IPS-20b (cell line): ENCODE data around the gene KCNMB2.

Experiments used
- H3K27ac ChIP-seq: one replicate; pipeline ENCODE4 v1.5.1; 2013; ENCODE audit warnings: low read length
- H3K27me3 ChIP-seq: 2 replicates; pipeline ENCODE4 v1.6.1; 2013; ENCODE audit warnings: mild to moderate bottlenecking, low read length, inconsistent platforms; ENCODE audit not compliant: insufficient read depth
- H3K36me3 ChIP-seq: 2 replicates; pipeline ENCODE4 v1.6.1; 2013; ENCODE audit warnings: low read depth, mild to moderate bottlenecking, inconsistent platforms, low read length, moderate library complexity; ENCODE audit not compliant: insufficient read depth
- H3K4me1 ChIP-seq: 2 replicates; pipeline ENCODE4 v1.6.1; 2013; ENCODE audit warnings: mild to moderate bottlenecking, control low read depth, inconsistent platforms, low read length, moderate library complexity; ENCODE audit not compliant: insufficient read depth
- H3K4me3 ChIP-seq: 2 replicates; pipeline ENCODE4 v1.5.1; 2013; ENCODE audit warnings: mild to moderate bottlenecking, low read length, inconsistent platforms
- H3K9ac ChIP-seq: 2 replicates; pipeline ENCODE4 v1.6.1; 2013; ENCODE audit warnings: low read depth, mild to moderate bottlenecking, inconsistent platforms, low read length, moderate library complexity
- H3K9me3 ChIP-seq: 2 replicates; pipeline ENCODE4 v1.6.1; 2013; ENCODE audit warnings: mild to moderate bottlenecking, low read depth, low read length, inconsistent platforms; ENCODE audit not compliant: insufficient read depth

The KCNMB2 gene

DNA sequence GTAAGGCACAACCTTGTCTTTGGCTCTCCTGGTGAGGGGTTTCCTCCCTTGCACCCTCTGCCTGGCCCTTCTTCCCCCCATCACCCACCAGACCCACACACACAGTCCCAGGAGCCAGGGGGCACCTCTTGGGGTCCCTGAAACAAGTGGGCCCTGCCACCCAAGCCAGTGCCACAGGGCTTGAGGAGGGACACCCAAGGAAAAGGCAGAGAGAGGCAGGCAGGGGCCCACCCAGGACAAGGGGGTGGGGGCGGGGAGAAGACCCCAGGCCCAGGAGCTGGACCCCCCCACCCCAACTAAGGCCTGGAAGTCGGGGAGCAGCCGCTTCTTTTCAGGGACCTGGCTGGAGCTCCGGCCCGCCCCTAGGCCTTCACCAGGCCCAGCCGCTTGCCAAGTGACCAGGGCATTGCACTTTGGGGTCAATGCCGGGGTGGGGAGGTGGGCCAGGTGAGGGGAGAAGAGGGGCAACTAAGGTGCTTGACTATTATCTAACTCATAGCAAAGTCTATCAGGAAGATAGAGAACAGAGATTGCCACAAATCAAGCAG is 88.9 kb downstream of the KCNMB2 start:
- Histone ChIP-seq H3K4me3 (no peak overlapping the region), H3K27me3 (no peaks in the 10 kb centered on the region), H3K9ac (no peak overlapping the region), H3K36me3 (no peaks in the 10 kb centered on the region), H3K9me3 (no peaks in the 10 kb centered on the region), H3K27ac (no peak overlapping the region), H3K4me1 (no peaks in the 10 kb centered on the region)

DNA sequence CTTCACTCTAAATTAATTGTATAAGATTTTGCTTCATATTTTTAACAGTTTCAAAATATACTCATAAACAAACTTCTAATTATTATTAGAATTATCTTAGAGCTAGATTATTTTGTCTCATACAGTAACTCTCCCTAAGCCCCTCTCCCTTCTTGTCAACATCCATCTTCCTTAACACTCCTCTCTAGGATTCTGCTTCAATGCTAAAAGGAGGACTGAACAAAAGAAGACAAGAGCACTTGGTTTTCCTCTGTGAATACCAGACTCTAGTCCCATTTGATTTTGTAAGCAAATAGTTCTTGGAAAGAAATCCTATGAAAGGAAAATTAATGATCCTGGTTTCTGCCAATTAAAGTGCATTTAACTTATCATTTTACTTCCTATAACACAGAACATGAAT is 91.8 kb downstream of the KCNMB2 start:
- Histone ChIP-seq H3K9ac (no peak overlapping the region), H3K27me3 (no peaks in the 10 kb centered on the region), H3K36me3 (no peaks in the 10 kb centered on the region), H3K4me3 (no peak overlapping the region), H3K27ac (no peak overlapping the region), H3K9me3 (0 out of 2 replicates have a peak, but pooled peaks cover 3% of the 10 kb centered on the region), H3K4me1 (no peaks in the 10 kb centered on the region)

DNA sequence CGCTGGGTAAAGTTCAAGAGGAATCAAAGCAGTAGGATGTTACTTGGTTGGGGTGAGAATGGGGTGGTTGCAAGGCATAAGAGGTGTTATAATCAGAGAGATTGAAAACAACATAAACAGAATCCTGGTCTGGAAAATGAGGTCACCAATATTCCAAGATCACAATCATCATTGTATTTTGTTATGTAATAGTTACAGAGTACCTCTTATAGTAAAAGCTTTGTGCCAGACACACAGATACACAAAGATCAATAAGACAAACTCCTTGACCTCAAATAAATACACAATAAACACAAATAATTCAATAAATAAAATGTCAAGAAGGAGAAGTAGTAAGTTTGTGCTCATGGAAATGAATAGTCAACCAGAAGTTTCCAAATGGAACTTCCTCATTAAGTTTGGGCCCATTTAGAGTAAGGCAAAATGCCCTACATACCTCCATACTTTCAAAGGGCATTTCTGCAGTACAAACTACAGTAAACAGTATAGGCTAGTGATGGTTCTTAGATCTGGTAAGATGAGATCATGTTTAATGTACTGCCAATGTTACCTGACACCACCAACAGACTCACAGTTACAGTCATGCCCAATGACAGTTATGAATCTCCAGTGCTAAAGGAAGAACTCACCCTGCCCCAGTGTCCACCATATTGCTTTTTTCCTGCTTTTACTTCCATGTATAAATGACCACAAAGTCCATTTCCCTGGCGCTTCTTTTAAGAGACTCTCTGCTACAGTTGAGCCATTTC is 93.4 kb downstream of the KCNMB2 start:
- no peak overlapping the region for H3K9ac ChIP-seq
- H3K36me3 ChIP-seq = no peaks in the 10 kb centered on the region
- H3K4me3 ChIP-seq = no peak overlapping the region
- no peak overlapping the region for H3K27ac ChIP-seq
- no peaks in the 10 kb centered on the region for H3K27me3 ChIP-seq
- 0 out of 2 replicates have a peak, but pooled peaks cover 3% of the 10 kb centered on the region for H3K9me3 ChIP-seq
- no peaks in the 10 kb centered on the region for H3K4me1 ChIP-seq

DNA sequence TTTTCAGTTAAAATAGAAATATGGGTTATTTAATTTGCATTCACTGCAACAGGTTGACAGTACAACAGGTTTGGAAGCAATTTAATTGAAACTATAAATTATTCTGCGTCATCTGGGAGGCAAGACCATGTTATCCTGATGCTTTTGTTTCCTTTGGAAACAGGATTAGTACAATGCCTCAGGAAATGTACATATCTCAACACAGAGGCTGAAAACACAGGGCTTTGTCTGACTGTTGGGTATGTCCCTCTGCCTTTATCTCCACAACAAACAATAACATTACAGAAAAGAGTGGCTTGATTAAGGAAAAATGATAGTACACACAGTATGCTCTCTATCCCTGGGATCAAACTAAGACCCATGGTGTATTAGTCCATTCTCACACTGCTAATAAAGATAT is 95.7 kb downstream of the KCNMB2 start:
- Histone ChIP-seq H3K9ac (no peak overlapping the region), H3K27ac (no peak overlapping the region), H3K36me3 (no peaks in the 10 kb centered on the region), H3K9me3 (0 out of 2 replicates have a peak, but pooled peaks cover 3% of the 10 kb centered on the region), H3K4me3 (no peak overlapping the region), H3K27me3 (no peaks in the 10 kb centered on the region), H3K4me1 (no peaks in the 10 kb centered on the region)

DNA sequence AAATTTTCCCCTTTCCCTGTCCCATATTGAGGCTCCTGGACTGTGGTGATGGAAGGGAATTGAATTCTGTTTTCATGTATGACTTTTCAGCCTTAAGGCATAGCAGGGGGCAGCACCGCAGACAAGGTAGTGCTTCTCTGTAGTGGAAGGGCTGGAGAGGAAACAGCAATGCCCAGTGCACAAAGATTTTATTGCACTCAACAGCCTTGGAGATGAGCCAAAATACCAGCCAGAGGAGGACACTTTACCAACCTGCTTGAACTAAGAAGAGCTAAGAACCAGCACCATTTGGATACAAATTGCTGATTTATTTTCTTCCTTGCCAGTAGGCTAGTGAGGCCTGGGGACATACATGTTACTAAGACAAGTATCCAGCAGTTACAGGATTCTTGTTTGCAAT is 98.7 kb downstream of the KCNMB2 start:
- no peaks in the 10 kb centered on the region for H3K36me3 ChIP-seq
- no peak overlapping the region for H3K9ac ChIP-seq
- no peaks in the 10 kb centered on the region for H3K27me3 ChIP-seq
- H3K9me3 ChIP-seq = 0 out of 2 replicates have a peak, but pooled peaks cover 3% of the 10 kb centered on the region
- no peaks in the 10 kb centered on the region for H3K4me1 ChIP-seq
- H3K27ac ChIP-seq = no peak overlapping the region
- H3K4me3 ChIP-seq = no peak overlapping the region

DNA sequence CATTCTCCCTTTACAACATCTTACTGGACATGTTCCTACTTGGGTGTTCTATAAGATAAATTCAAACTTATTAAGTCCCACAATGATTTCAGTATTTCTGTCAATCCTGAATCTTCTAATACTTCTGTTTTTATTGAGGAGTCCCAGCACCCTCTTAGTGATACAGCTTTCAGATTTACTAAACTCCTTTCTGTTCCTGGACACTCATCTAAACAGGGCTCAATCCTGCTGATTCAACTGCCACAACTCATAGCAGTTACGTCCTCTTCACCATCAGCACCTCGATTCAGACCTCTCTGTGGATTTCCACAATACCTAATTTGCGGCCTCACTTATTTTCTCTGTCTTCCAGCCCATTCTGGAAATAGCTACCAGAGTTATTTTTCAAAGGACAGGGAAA is 101.6 kb downstream of the KCNMB2 start:
- Histone ChIP-seq H3K27ac (no peak overlapping the region), H3K4me3 (no peak overlapping the region), H3K9me3 (no peaks in the 10 kb centered on the region), H3K27me3 (no peaks in the 10 kb centered on the region), H3K36me3 (no peaks in the 10 kb centered on the region), H3K4me1 (no peaks in the 10 kb centered on the region), H3K9ac (no peak overlapping the region)

DNA sequence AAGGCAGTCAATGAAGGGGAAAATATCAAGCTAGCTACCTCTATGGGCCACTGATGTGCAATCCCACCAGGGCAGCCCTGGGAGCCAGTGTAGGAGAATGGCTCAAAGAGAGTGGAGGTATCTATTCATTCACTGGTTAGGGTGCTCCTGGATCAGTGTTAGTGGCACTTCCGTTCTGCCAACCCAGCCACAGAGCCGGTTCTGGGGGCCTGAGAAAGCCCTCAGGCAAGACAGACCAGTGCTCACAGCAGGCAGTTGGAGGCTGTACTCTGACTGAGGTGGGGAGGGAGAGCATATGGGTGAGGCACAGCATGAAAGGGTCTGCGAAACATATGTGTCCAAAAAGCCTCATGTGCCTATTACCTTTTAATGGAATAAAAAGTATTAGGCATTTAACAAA is 109.3 kb downstream of the KCNMB2 start:
- H3K27ac ChIP-seq = no peak overlapping the region
- H3K9me3 ChIP-seq = no peaks in the 10 kb centered on the region
- no peak overlapping the region for H3K4me3 ChIP-seq
- no peak overlapping the region for H3K9ac ChIP-seq
- no peaks in the 10 kb centered on the region for H3K27me3 ChIP-seq
- no peaks in the 10 kb centered on the region for H3K36me3 ChIP-seq
- no peaks in the 10 kb centered on the region for H3K4me1 ChIP-seq

DNA sequence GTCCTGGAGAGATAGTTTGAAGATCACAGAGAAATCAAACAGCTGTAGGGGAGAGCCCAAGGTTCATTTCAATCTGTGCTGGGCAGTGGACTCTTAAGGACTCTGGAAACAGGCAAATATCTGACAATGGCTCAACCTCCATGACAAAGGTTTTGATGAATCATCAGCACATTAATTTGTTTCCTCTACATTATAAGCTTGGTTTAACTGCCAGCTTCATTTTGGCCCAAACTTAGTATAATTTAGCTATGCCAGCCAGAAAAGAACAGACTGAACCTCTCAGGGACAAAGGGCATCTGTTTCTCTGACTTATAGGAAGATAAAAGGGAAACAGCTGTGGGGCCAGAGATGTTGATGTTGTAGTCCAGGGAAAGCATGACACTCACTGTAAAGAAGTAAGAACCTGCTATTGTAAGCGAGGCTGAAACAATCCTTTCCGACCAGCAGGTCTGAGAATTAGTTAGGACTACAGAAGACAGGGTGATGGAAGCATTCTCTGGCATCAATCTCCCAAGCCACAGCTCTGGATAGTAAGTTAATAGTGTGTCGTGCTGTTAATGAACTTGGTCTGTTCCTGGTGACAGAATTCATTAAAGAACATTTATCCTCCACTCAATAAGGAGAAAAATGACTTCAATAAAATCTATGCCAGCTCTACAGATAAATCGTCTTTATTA is 110.1 kb downstream of the KCNMB2 start:
- no peak overlapping the region for H3K9ac ChIP-seq
- H3K36me3 ChIP-seq = no peaks in the 10 kb centered on the region
- H3K4me1 ChIP-seq = no peaks in the 10 kb centered on the region
- H3K27ac ChIP-seq = no peak overlapping the region
- no peaks in the 10 kb centered on the region for H3K9me3 ChIP-seq
- H3K27me3 ChIP-seq = no peaks in the 10 kb centered on the region
- H3K4me3 ChIP-seq = no peak overlapping the region

DNA sequence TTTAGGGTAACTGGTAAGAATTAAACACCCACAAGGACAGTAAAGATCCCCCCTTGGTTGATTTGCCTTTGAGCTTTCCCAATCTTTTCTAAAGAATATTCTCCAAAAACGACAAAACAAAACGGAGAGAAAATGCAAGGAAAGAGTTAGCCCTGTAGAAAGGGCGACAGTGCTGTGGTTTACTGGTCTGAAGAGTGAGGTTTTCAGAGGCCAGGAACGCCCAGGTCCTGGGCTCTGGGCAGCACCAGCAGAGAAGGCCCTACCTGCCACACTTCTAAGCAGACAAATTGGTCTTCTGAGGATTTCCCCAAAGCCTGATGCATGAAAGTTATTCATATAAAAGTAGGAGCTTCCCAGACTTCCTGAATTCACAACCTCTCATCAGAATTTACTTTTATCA is 119.3 kb downstream of the KCNMB2 start:
- Histone ChIP-seq H3K9ac (no peak overlapping the region), H3K4me1 (no peaks in the 10 kb centered on the region), H3K36me3 (no peaks in the 10 kb centered on the region), H3K27ac (no peak overlapping the region), H3K4me3 (no peak overlapping the region), H3K27me3 (no peaks in the 10 kb centered on the region), H3K9me3 (no peaks in the 10 kb centered on the region)

DNA sequence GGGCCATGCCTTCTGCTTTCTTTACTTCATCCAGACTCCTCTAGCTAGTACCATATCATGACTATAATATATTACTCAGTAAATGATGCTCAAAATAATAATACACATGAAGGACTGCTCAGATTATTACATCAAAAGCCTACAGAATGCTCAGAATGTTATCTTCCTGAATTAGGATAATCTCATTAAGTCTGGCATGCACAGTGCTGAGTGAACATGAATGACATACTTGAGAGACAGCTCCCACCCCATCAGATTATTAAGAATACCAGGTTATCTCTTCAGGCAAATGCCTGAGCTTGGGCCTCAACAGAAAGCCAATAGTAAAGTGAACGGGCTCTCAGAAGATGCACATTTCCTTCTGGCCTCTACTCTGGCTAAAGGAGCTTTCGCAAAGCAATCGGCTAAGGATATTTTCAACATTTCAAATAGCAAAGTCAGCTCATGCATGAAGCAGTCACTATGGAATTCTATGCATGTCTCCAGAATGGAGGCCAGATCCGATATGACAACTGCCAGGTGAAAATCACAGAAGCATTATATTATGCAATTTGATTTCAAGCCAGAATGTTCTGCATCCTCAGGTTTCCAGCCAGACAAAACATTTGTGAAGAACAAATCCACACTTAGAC is 122.6 kb downstream of the KCNMB2 start:
- Histone ChIP-seq H3K27me3 (no peaks in the 10 kb centered on the region), H3K4me1 (no peaks in the 10 kb centered on the region), H3K4me3 (no peak overlapping the region), H3K36me3 (no peaks in the 10 kb centered on the region), H3K9ac (no peak overlapping the region), H3K27ac (no peak overlapping the region), H3K9me3 (no peaks in the 10 kb centered on the region)

DNA sequence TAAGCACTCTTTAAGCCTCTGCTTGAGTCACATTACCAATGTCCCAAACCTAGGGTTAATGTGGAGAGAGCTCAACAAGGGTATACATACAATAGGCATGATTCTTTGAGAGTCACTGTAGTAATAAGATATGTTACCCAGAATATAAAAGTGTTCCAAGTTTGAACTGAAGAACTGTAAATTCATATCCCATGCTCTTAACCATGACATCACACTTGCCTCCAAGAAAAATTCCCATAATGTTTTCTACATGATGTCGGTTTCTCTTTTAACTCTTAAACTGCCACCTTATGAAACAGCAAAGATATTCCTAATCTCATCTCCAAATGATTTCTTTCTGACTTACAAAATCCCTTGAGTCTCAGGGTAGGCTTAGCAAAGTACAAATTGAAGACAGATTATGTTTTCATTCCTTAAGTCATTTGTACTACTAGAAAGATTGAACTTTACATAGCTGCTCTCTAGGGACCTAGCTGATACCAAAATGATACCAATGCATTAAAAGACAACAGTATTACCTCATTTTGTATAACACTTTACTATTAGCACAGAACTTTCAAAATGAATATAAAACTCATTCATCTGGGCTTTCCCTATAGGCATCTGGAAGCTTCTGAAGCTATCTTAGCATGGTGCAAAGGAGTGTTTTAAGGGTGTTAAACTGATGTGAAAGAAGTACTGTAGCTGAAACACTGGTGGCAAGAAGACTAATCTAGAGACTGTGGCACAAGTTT is 127.1 kb downstream of the KCNMB2 start:
- Histone ChIP-seq H3K4me3 (no peak overlapping the region), H3K4me1 (no peaks in the 10 kb centered on the region), H3K9me3 (no peaks in the 10 kb centered on the region), H3K27ac (no peak overlapping the region), H3K27me3 (no peaks in the 10 kb centered on the region), H3K36me3 (no peaks in the 10 kb centered on the region), H3K9ac (no peak overlapping the region)
